ENCODE data around the gene KCNG1. TPM values are rescaled to one million over a fixed set of nuclear protein-coding genes. Genes with fewer than 3 reads are reported as not detected.

Gene KCNG1
- total and polyA plus RNA-seq, 2 of the 4 experiments (the other 2 are of a cell fraction) = 23.7 to 51.4 TPM

DNA sequence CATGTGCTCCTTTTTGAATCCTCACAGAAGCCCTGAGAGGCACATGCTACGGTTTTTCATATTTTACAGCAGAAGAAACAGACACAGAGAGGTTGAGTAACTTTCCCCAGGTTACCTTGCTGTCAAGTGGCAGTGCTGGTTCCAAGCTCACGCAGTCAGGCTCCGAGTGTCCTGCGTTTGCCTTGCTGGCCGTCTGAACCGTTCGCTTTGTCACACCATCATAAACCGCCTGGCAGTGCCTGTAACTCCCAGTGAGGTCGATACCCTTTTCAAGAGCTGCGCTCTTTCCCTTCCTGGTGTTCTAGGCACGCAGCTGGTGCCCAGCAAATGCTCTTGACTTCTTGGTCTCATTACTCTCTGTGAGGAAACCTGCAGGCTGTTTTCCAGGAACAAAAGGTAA is 31.3 kb upstream of the KCNG1 start:
- Histone ChIP-seq H3K23ac (ENCODE audit: low read depth, low read length) (no peak overlapping the region), H3K14ac (replicated peaks; ENCODE audit: low read depth, low read length) (no peak overlapping the region), H2BK5ac (ENCODE audit: low read depth, low read length, poor library complexity, severe bottlenecking) (no peak overlapping the region), H4K5ac (ENCODE audit: low read depth, low read length) (no peak overlapping the region), H3K4ac (ENCODE audit: low read depth, low read length) (no peak overlapping the region), H4K91ac (ENCODE audit: insufficient read depth, low read depth, low read length) (no peak overlapping the region), H4K8ac (ENCODE audit: low read depth in 2 of 2, low read length in 2 of 2) (no peak overlapping the region), H3K9me3 (ENCODE audit: control insufficient read depth, insufficient read depth, low read length) (peaks cover 16% of the 10 kb centered on the region), H2BK20ac (ENCODE audit: low read depth, low read length) (no peak overlapping the region), H3K27me3 (ENCODE audit: control insufficient read depth, insufficient read depth, low read length) (peaks cover 65% of the 10 kb centered on the region), H3K4me2 (ENCODE audit: low read depth, low read length) (no peak overlapping the region), H2AFZ (replicated peaks; ENCODE audit: low read length, poor library complexity) (no peak overlapping the region), H3K27ac (ENCODE audit: insufficient read depth, low read length) (no peak overlapping the region), H4K20me1 (ENCODE audit: insufficient read depth, low read length) (no peaks in the 10 kb centered on the region), H3K9ac (ENCODE audit: low read depth, low read length) (no peak overlapping the region), H3K36me3 (ENCODE audit: control insufficient read depth, insufficient read depth, low read length) (no peaks in the 10 kb centered on the region), H2AK9ac (replicated peaks; ENCODE audit: low read depth, low read length, poor library complexity) (no peak overlapping the region), H3K4me3 (ENCODE audit: insufficient read depth, low read depth, low read length) (no peak overlapping the region), H3K79me1 (ENCODE audit: low read depth in 1 of 2, low read length in 2 of 2) (no peaks in the 10 kb centered on the region), H3K9me1 (ENCODE audit: insufficient read depth, low read length) (no peaks in the 10 kb centered on the region), H3K4me1 (ENCODE audit: control insufficient read depth, insufficient read depth, low read length) (no peaks in the 10 kb centered on the region), H3K56ac (ENCODE audit: extremely low read depth, insufficient read depth, low read length) (no peak overlapping the region), H2BK15ac (ENCODE audit: low read depth, low read length) (no peak overlapping the region), H2BK120ac (ENCODE audit: low read depth, low read length) (no peak overlapping the region), H3K18ac (ENCODE audit: low read depth, low read length) (no peak overlapping the region), H2AK5ac (ENCODE audit: low read depth, low read length) (no peak overlapping the region)
- intact Hi-C loops (cut with micrococcal nuclease) = no loop called here
- in situ Hi-C loops (cut with MboI; ENCODE audit: low sequenced_read_pairs) = no loop called here
- no peak for TF ChIP-seq SMC3 (IDR thresholded peaks at IDR 0.05; ENCODE audit: low read depth, low read length)
- TF ChIP-seq MAZ (IDR thresholded peaks at IDR 0.05; ENCODE audit: borderline replicate concordance, low read depth, low read length) = no peak
- no peak for TF ChIP-seq POLR2A (IDR thresholded peaks at IDR 0.05; ENCODE audit: low read depth, low read length)
- no peak for TF ChIP-seq RFX5 (IDR thresholded peaks at IDR 0.05; ENCODE audit: low read depth, low read length)
- TF ChIP-seq ELK1 (IDR thresholded peaks at IDR 0.05; ENCODE audit: borderline replicate concordance, low read depth, low read length) = no peak
- TF ChIP-seq RAD21 (IDR thresholded peaks at IDR 0.05; ENCODE audit: low read length) = no peak
- no peak for TF ChIP-seq MAFK (IDR thresholded peaks at IDR 0.05; ENCODE audit: low read depth, low read length)
- no peak for TF ChIP-seq RCOR1 (IDR thresholded peaks at IDR 0.05; ENCODE audit: insufficient replicate concordance, low read length)
- no peak for TF ChIP-seq CHD1 (IDR thresholded peaks at IDR 0.05; ENCODE audit: low read depth, low read length)
- TF ChIP-seq FOS (IDR thresholded peaks at IDR 0.05; ENCODE audit: low read depth, low read length) = no peak
- no peak for TF ChIP-seq BHLHE40 (IDR thresholded peaks at IDR 0.05; ENCODE audit: low read depth, low read length)
- ChIA-PET CTCF (no interaction called here), POLR2A (ENCODE audit: unreplicated experiment) (no interaction called here)
- no TSS peak for BruUV-seq (replicated peaks)
- WGBS, 2 experiments (ENCODE audit: extremely low coverage in 2 of 2, insufficient read length in 1 of 2) = 66% methylated on average over 10 of the region's 11 CpGs; no CpG with 5 or more reads in 1 of the 2 experiments
- no peak for DNase-seq
- dilution Hi-C loops (cut with HindIII; ENCODE audit: low sequenced_read_pairs, unreplicated experiment) = no loop called here
- no peak for ATAC-seq (ENCODE audit: low read depth)

Measured in IMR-90 (cell line).